ENCODE results near the gene PARP14.

Gene PARP14

DNA sequence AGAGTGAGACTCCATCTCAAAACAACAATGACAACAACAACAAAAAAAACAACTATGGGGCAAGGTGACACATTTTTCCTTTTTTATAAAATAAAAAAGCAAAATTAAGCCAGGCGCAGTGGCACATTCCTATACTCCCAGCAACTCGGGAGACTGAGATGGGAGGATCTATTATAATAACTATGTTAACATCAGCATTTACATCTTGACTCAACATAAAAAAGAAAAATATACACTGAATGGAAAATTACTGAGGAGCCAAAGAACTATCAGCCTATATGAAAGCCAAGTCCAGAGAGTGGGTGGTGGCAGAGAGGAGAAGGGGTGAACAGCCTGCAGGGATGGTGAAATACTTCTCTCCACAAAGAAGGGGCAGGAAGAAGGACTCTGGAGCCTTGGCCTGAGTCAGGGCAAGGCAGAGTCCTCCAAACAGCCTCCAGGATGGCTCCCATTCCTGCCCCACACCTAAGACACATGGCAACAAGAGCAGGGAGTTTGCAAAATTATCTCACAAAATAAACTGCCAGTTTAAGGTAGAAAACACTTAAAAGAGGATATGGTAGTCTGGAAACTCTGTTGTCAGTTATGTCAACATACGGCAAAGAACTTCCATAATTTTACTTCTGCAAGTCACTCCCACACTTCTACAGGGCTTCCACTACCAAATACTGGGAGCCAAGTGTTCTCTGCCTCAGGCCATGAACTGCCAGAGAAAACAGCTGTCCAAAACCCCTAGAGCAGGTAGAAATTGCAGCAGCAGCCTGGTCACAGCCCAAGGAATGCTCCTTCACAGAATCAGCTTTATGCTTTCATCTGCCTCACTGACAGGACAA is 87.1 kb downstream of the PARP14 start:
- DNase-seq (ENCODE audit: low read depth in 2 of 2): no peak

DNA sequence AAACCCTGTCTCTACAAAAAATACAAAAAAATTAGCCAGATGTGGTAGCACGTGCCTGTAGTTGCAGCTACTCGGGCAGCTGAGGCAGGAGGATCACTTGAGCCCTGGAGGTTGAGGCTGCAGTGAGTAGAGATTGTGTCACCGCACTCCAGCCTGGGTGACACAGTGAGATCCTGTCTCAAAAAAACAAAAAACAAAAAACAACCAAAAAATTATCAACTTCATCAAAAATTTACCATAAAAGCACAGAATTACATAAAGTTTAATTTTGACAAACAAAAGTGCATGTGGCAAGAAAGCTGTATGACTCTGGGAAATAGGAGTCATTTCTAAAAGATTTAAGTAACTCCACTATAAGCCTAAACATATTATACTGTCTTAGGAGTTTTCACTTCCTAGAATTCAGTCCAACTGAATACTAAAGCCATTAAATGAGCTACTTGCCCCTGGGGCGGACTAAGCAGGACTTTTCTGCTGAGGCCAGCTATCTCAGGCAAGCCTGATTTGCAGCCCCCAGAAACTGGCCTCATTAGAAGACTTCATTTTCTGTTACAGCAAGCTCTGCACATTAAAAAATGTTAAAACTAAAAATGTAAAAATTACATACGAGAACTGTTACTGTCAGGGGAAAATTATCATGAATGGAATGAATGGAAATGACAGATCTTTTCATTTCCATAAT is 90.0 kb downstream of the PARP14 start:
- no peak for DNase-seq (ENCODE audit: low read depth in 2 of 2)

DNA sequence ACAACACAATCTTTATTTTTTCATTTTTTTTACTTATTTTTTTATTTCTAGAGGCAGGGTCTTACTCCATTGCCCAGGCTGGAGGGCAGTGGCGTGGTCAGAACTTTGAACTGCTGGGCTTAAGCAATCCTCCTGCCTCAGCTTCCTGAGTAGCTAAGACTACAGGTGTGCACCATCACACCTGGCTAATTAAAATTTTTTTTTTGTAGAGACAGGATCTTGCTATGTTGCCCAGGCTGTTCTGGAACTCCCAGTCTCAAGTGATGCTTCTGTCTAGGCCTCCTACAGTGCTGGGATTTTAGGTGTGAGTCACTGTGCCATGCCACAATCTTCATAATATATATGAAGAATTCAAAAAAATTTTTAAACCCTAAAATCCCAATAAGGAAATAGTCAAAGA is 92.2 kb downstream of the PARP14 start:
- DNase-seq (ENCODE audit: low read depth in 2 of 2): no peak

DNA sequence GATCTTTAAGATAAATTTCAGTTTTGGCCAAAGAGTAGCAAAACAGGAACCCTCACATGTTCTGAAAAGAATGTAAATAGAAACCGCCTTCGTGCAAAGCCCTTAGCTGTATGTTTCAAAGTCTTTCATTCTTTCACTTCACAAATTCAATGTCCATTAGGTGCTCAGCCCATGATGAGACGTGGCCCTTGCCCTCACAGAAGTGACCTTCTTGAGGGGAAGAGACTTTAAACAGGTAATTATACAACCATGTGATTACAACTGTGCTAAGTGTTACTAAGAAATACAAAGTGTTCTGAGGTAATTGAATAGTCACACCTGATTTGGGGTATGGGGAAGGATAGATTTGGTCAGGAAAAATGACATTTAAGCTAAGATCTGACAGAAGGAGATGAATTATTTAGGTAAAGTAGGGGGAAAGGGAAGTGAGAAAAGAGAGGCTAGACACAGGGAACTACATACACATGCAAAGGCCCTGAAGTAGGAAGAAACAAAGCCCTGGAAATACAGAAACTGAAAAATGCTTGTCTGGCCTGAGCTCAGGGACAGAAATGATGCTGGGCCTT is 93.4 kb downstream of the PARP14 start:
- no peak for DNase-seq (ENCODE audit: low read depth in 2 of 2)

DNA sequence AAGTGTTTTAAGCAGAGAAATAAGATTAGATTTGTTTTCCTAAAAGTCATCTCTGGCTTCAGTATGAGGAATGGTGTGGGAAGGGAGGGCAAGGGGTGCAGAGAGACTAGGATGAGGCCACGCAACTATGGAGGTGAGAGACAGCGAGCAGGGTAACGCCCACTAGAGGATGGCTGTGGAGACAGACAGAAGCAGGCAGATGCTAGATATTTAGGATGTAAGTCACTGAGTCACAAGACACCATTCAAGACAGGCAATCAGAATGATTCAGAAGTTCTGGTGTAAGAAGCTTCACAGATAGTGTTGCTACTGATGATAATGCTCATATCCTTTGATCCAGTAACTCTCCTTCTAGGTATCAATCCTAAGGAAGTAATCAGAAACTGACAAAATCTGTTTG is 93.9 kb downstream of the PARP14 start:
- no peak for DNase-seq (ENCODE audit: low read depth in 2 of 2)

DNA sequence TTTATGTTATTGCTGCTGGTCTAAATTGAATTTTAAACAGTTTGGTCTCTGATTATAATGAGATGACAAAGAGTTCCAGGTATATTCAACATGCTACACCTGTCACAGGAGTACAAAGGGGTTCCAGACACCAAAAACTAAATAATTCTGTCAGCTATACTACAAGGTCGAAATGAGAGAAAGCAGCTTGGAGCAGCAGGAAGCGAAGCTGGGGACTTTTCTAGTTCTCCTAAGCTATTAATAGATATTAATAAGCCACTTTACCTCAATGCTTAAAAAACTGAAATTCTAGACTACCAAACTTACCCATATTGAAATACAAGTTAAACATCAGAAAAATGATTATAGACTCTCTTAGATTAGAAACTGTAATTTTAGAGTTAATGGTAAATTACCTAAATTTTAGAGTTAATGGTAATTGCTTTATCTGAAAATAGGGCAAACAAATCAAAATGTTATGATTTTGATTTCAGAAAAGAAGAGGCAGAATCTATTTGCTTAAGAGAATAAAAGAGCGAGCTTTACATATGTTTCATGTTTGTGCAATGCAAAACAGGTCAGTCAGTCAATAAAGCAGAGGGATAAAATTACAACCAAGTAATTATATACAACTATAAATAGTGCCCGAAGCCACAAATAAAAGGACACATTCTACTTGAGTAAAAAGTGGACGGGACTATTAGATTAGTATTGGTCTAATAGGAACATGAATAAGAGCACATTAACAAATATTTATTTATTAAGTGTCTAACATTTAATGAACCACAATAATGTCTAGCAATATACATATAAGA is 96.2 kb downstream of the PARP14 start:
- DNase-seq (ENCODE audit: low read depth in 2 of 2): no peak

DNA sequence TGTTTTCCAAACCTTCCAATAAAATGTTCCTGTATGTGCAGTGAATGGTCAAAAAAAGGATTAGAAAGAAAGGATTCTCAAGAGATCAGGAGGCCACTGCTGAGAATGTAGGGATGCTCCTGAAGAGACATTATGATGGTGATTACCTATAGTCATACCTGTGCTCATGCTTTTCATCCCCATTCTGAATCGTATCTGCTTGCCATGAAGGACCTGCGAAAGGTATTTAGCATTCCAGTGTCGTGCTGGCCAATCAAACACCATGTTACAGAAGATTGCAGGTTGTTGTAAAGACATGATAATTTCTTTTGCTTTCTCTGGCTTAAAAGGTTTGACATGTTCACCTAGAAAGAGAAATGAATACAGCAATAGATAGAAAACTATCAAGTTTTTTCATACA is 96.9 kb downstream of the PARP14 start:
- DNase-seq (ENCODE audit: low read depth in 2 of 2): no peak
